Adrenal gland (tissue), 5 donors: ENCODE measurements around the gene ANKRD24.

Experiments
- CTCF ChIP-seq, 6 experiments: fragments of 450-650 bp in 4 of 6; fragments of 200-600 bp in 2 of 6; sonication (generic) in 1 of 6; IDR thresholded peaks; 1 replicate in 5 of 6; 2 replicates in 1 of 6; pipeline versions ENCODE4 v1.5.1 to v1.8.0; 2016 to 2021; ENCODE audit warnings: antibody characterized with exemption in 6 of 6, mild to moderate bottlenecking in 2 of 6, moderate library complexity in 1 of 6
- POLR2A ChIP-seq, 2 donors: fragments of 450-650 bp; IDR thresholded peaks; one replicate each; pipeline ENCODE4 v1.6.1; 2017; ENCODE audit warnings: antibody characterized with exemption in 2 of 2, mild to moderate bottlenecking in 2 of 2, moderate library complexity in 1 of 2
- donor health status: DM: no; HTN: no; CAD: no.

GRCh38 chr19:4210166-4210731 lies 27.8 kb downstream of the ANKRD24 start:
- TF ChIP-seq CTCF (IDR thresholded peaks at IDR 0.05) (no peak), POLR2A (IDR thresholded peaks at IDR 0.05) (no peak)
